Measurements from ENCODE around the gene AGO3. TPM values are rescaled to one million over a fixed set of nuclear protein-coding genes. Genes with fewer than 3 reads are reported as not detected.

AGO3 gene
- polyA plus RNA-seq, 2 of the 4 experiments (the other 2 are of a cell fraction), result 3.8 to 14.7 TPM

- H3K4me2 ChIP-seq, result no peak overlapping the region
- TF ChIP-seq GATA3 (IDR thresholded peaks at IDR 0.05; ENCODE audit: borderline replicate concordance) (no peak), NR3C1 (IDR thresholded peaks at IDR 0.05) (no peak), USF2 (IDR thresholded peaks at IDR 0.05) (no peak), RAD21 (conservative IDR thresholded peaks at IDR 0.05 in 1 of 2, IDR thresholded peaks at IDR 0.05 in 1 of 2) (no peak), HOXB13 (CRISPR knock-in tag; IDR thresholded peaks at IDR 0.05; ENCODE audit: low read depth) (no peak), MAFK (IDR thresholded peaks at IDR 0.05; ENCODE audit: partially characterized antibody) (no peak), KDM5A (IDR thresholded peaks at IDR 0.05) (no peak), KDM1A (IDR thresholded peaks at IDR 0.05; ENCODE audit: low read depth) (no peak), HEYL (CRISPR knock-in tag; IDR thresholded peaks at IDR 0.05) (no peak), ELK1 (IDR thresholded peaks at IDR 0.05; ENCODE audit: low read depth, low read length) (no peak), SMC3 (IDR thresholded peaks at IDR 0.05) (no peak), CTCF (IDR thresholded peaks at IDR 0.05) (no peak), NFE2L2 (conservative IDR thresholded peaks at IDR 0.05; ENCODE audit: low read length) (no peak), RFX5 (IDR thresholded peaks at IDR 0.05) (no peak), PHF8 (IDR thresholded peaks at IDR 0.05; ENCODE audit: borderline replicate concordance, low read depth) (no peak), HOXA7 (CRISPR knock-in tag; IDR thresholded peaks at IDR 0.05) (no peak), TFCP2L1 (CRISPR knock-in tag; IDR thresholded peaks at IDR 0.05) (no peak)
- H3K4me1 ChIP-seq, result no peaks in the 10 kb centered on the region
- DNase-seq (ENCODE audit: low read depth in 1 of 2, low spot score in 1 of 2) (no peak), FAIRE-seq (no peak), ATAC-seq (no peak; a peak in 1 of 6 replicates)
- POLR2A ChIA-PET, result no interaction called here
- CTCF ChIA-PET, result interaction anchor here (1.2 to 8.0 kb wide), 4 partner anchors 16 to 72 kb away, joined by 3 to 49 read pairs (median 8); no protein-coding TSS in a partner anchor
- no peak overlapping the region for H3K27ac ChIP-seq
- WGBS (ENCODE audit: missing lambda C conversion rate), result 62% methylated on average over 5 of the region's 5 CpGs
- H3K4me3 ChIP-seq, result no peak overlapping the region
- no peaks in the 10 kb centered on the region for H3K9me3 ChIP-seq
Observed at GRCh38 chr1:36115931-36116330, 185.0 kb downstream of the AGO3 start.

- ATAC-seq (0 out of 6 replicates have a peak, but pooled peaks of 1 of the 2 experiments have one; percentile 18), FAIRE-seq (no peak), DNase-seq (ENCODE audit: low read depth in 1 of 2, low spot score in 1 of 2) (no peak)
- Histone ChIP-seq H3K27ac (no peak overlapping the region), H3K4me2 (no peak overlapping the region), H3K4me1 (no peaks in the 10 kb centered on the region), H3K9me3 (no peaks in the 10 kb centered on the region), H3K4me3 (no peak overlapping the region)
- TF ChIP-seq RCOR1 (IDR thresholded peaks at IDR 0.05; ENCODE audit: low read depth, low read length) (no peak), RARB (CRISPR knock-in tag; IDR thresholded peaks at IDR 0.05) (no peak), RNF2 (IDR thresholded peaks at IDR 0.05; ENCODE audit: borderline replicate concordance, low read depth) (no peak), FOXS1 (CRISPR knock-in tag; IDR thresholded peaks at IDR 0.05) (no peak), GATA3 (IDR thresholded peaks at IDR 0.05; ENCODE audit: borderline replicate concordance) (no peak), CEBPB (IDR thresholded peaks at IDR 0.05) (no peak), USF2 (IDR thresholded peaks at IDR 0.05) (no peak), EHMT2 (IDR thresholded peaks at IDR 0.05; ENCODE audit: low read depth) (no peak), MAZ (IDR thresholded peaks at IDR 0.05; ENCODE audit: borderline replicate concordance, low read depth, low read length) (no peak), RFX5 (IDR thresholded peaks at IDR 0.05) (no peak), ESRRA (IDR thresholded peaks at IDR 0.05; ENCODE audit: borderline replicate concordance, low read length) (no peak), HOXA7 (CRISPR knock-in tag; IDR thresholded peaks at IDR 0.05) (no peak), CBX2 (IDR thresholded peaks at IDR 0.05; ENCODE audit: borderline replicate concordance, low read depth) (no peak), PHF8 (IDR thresholded peaks at IDR 0.05; ENCODE audit: borderline replicate concordance, low read depth) (no peak)
- ChIA-PET POLR2A (interaction anchor here (0.5 kb wide), 1 partner anchor 17 kb away, joined by 4 read pairs; no protein-coding TSS in a partner anchor), CTCF (interaction anchor here (0.9 to 8.0 kb wide), 7 partner anchors 10 to 71 kb away, joined by 3 to 49 read pairs (median 4); no protein-coding TSS in a partner anchor)
- no CpG with 5 or more reads among the region's 5 CpGs for WGBS (ENCODE audit: missing lambda C conversion rate)
Observed at GRCh38 chr1:36116901-36117300, 186.0 kb downstream of the AGO3 start.
